Right renal cortex interstitium (tissue), 3 donors: ENCODE results near the gene CDHR1. TPM values are rescaled to one million over a fixed set of nuclear protein-coding genes. Genes with fewer than 3 reads are reported as not detected.

Experiments
- DNase-seq, 3 donors: peaks; one replicate each; pipeline ENCODE4 v3.0.0-alpha.2; 2013; ENCODE audit warnings: low read depth in 3 of 3, low spot score in 2 of 3
- polyA plus RNA-seq, 3 donors: library from polyadenylated mRNA; unstranded; fragments of 120-200 nt; gene quantifications; one replicate each; pipeline ENCODE4 v1.2.1, GENCODE V29; 2013; ENCODE audit not compliant: insufficient read length in 3 of 3

CDHR1 gene
- polyA plus RNA-seq, 3 donors: 0.53 to 0.72 (median 0.54) TPM

DNA sequence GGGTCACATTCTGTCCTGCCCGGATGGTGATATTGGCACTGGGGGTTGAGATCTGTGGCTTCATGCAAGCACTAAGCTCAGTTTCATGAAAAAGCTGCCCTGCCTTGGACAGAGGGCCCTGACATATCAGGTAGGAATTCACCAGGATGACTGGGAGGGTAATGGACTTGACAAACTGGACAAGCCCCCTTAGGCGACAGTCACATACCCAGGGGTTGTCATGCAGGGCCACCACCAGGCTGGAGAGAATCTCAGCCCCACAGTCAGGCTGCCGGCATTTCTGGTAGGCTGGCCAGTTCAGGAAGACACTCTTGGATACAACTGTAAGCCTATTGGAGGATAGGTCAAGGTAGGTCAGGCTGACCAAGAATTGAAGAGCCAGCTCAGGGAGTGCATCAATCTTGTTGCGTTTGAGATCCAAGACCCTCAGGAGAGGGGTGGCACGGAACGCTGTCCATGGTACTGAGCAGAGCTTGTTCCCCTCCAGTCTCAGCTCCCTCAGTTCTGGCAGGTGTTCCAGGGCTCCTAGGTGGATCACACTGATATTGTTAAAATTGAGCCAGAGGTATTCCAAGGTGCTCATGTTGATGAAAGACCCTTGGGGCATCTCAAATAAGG is 30.2 kb downstream of the CDHR1 start:
- peak in 2 of 3 donors; percentile 7 to 10 for DNase-seq

DNA sequence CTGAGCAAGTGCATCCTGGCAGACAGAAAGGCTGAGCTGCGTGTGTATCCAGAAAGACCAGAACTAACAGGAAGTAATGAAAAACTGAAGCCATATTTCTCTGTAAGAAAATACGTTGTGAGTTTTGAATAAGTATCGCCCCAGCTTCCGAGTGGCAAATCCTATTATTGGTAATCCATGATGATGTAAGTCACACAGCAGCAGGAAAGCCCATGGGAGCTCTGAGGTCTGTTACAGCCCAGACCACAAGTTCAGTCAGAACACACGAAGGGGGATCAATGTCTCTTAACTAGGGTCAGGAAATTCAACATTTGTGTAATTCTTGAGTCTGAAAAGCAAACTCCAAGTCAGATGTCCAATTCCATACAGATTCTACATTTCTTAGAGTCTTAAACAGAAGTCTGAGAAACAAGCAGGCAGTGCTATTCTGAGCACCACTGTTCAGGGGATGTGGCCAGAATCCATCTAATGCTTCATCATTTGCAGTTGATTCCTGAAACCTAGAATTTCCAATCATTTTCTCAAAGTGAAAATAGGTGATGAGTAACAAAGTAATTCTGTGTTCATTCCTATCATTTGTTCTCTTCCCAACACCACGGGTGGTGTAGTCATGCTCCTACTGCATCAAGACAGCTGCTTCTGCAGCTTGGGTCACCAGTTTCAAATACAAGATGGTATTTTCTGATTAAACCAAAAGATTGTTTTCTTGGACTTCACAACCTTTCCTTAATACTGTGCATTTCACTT is 31.3 kb downstream of the CDHR1 start, which contains the start of gene LRIT2:
Gene LRIT2, minus strand, starts transcription at position 118 of the 747 bp plus-strand sequence. Its CDS starts 24 bp downstream, at position 94.
- no peak for DNase-seq

DNA sequence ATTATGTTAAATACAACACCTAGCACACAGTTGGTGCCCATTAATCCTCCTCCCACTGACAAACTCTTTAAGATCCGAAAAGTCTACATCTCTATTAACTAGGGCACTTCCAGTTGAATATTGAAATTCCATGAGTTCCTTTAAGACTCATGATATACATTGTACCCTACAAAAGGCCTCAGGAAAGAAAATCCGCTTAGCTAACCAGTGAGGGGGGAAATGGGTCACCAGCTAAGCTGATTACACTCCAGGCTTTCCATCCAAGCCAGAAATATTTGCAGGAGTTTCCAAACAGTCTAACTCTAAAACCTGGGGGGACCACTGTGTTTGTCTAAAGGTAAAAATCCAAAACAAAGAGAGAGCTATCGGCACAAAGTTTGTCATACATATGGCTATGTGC is 32.3 kb downstream of the CDHR1 start:
- DNase-seq: no peak

DNA sequence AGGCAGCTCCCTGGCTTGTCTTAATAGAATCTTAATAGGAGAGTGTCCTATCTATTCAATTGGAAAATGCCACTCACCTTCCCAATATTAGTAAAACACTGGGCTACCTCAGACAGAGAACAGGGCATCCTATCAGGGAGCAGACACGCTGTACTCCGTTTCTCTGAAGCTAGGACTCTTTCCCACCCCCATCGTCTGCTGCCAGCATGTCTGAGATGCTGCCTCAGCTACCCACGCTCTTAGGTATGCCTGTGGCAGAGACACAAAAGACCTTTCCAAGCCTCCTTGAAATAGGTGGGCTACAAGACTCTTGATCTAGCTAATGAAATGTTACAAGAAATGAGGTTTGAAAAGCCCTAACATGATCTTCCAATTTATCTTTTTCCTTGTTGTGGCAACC is 33.5 kb downstream of the CDHR1 start:
- no peak for DNase-seq

DNA sequence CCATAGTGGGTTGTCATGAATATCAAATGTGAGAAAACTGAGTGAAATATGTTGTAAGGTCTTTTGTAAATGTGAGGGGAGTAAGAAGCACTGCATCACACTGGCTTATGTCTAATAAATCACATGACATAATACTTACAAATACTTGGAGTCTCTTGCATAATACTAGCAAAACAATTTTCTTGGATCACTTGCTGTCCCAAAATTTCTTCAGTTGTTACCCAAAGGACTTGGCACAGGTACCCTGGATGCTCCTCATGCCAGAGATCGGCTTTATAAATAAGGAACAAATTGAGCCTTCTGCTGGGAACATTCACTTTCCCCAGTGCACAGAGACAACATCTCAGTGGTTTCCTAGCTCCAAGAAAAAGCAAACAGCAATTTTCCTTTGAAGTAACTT is 36.0 kb downstream of the CDHR1 start:
- DNase-seq: no peak

DNA sequence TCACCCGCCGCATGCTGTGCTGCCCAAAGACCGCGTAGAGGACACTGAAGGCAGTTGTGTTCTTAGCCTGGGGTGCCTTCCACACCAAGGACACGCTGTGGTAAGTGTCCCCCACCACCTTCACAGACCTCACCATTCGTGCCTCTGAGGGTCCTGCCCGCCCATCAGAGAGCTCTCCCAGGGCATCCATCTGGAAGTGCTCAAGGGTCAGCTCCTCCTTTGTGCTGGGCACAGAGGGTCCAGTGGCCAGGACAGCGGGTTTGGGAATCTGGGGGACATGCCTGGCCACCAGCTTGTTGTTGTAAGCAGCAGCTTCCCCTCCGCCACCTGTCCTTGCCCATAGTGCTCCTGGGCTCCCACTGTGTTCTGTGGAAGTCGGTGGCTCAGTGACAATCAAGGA is 38.0 kb downstream of the CDHR1 start:
- DNase-seq: no peak

DNA sequence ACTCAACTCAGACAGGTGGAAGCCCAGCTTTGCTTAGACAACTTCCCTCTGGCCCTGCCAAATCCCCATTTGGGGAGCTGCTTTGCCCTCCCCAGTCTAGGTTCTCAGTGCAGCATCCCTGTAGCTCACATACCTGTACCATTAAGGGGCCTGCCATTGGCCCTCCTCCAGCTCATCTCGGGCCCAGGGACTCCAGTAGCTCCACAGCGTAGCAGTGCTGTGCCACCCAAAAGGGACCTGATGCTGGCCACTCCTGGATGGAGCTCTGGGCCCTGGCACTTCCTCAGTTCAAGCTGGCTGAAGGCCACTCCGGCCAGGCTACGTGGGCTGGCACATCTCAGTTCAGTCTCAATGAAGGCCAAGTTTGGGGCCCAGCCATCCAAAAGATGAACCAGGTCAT is 39.6 kb downstream of the CDHR1 start:
- DNase-seq: no peak

DNA sequence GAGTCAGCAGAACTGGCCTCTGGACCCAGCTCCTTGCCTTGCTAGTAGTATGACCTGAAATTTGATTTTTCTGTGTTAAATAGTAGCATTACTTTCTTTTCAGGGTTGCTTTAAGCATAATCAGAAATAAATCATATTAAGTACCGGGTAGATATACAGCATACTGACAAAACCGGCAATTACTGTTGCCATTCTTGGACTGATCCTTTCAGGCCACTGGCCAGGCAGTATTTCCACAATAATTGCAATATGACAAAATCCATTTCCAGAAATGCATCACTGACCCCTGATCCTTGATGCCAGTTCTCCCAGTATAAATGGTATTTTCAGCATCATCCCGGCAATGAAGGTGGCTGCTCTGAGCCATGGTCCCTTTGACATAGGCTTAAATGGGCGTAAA is 40.1 kb downstream of the CDHR1 start:
- no peak for DNase-seq

DNA sequence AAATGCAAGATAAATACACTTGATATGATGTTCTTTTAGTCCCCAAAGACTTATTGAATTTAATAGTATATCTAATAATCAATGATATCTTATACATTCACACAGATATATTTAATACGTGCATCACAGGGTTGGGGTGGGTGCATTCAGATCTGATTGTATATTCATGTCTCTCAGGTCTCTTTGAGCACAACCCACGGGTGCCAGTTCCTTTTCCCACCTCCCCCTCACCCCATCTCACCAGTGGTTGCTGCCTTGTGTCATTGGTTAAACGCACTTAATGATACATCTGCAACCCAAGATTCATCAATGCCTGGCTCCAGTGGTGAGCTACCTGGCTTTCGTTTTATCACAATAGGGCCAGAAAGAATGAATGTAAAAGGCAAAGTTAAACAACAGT is 40.8 kb downstream of the CDHR1 start:
- DNase-seq: no peak

DNA sequence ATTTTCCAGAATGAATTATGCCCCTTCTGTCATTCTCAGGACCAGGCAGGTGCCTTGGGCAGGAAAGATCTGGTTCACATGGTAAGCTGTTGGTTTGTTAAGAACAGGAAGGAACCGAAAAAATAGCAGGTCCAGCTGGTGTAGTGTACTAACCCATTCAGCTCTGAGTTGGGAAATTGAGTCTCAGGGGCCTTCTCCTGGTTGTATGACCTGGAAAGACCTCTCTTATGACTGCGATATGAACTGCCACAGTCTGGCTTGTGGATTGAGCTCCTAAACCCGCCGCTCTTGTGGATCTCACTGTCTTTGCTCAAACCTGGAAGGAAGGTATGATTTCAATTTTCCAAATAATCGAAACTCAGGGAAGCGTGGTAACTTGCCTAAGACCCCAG is 42.5 kb downstream of the CDHR1 start:
- no peak for DNase-seq

DNA sequence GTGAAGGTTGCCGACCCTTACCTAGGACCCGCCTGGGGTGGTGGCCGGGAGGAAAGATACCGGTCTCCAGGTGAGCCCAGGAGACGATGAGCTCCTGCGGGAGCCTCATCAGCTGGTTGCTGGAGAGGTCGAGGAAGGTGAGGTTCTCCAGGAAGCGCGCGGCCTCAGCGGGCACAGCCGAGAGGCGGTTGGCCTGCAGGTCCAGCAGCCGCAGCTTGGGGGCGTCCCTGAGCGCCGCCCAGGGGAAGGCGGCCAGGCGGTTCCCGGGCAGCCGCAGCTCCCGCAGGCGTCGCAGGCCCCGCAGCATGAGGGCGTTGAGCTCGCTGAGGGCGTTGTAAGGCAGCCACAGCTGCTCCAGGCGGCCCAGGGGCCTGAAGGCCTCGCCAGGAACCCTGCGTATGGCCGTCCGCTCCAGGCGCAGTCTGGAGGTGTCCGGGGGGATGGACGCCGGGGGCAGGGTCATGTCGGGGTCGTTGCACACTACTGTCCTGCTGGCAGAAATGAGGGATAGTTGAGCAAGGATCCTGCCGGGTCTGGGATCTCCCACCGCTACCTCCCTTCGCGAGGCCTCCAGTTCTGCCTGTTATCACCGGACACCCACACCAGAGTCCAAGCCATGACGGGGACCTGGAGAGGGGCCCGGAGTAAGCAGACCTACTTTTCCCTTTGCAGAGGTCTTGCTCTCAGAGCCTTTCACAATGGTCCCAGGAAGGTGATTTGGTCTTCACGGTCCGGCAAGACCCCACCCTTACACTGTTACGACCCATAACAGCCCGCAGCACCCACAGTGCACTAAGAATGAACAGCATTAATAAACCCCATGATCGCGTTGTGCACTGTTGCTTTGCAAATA is 43.1 kb downstream of the CDHR1 start:
- DNase-seq: no peak

DNA sequence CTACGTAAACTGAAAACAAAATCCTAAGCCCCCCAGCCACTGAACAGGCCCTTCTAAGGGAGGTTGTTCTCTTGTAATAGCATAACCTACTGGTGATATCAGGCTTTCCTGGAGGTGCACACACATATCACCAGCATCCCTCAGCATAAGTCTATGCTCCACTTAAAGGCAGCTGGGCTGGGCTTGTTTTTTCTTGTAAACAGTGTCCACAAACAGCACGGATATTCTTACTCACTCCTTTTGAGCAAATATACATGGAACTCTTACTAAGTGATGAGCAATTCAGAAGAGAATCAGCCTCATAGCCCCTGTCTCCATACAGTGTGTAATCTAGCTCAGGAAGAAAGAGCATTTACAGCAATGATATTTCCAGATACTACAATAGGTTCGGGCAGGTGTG is 44.6 kb downstream of the CDHR1 start:
- no peak for DNase-seq

DNA sequence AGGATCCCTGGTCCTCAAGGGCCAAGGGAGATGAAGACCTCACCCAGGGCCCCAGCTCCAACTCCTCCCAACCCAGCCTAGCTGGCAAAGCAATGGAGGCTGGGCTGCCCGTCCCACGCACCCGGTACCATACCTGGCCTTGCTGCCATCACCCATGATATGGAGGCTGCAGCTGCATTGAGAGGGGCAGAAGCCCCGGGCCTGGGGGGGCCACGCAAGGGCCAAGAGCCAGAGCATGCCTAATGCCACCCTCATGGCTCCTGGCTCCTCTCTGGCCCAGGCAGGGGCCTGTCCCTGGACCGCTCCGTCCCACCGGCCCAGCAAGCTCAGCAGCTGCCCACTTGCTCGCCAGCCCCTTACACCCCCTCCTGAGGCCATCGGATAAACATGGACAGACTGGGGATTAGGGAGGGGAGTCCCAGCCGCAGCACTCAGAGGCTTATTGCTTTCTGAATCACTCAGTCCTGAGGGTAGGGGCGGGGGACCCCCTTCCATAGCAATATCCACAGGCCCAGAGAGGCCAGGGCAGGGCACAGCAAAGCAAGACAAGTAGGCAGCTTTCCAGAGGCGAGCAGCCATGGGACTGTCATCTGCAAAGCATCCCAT is 47.0 kb downstream of the CDHR1 start, which contains the start of gene LRIT1:
Gene LRIT1, minus strand, starts transcription at position 362 of the 606 bp plus-strand sequence. Its CDS starts 107 bp downstream, at position 255.
- DNase-seq: no peak

DNA sequence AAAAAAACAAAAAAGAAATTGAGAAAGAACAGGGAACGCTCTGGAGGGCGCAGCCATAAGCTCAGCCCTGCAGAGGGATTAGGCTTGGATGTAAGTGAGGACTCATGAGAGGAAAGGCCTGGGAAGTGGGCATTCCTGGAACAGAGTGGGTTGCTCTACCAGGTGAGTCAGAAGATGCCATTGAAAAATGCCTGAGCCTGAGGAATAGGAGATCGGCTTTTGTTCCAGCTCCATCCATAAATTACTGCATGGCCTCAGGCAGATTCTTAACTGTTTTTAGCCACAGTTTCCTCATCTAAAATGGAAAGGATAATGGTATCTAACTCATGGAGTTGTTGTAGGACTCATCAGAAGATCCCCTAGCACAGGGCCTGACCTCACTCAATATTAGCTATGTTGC is 49.4 kb downstream of the CDHR1 start:
- DNase-seq: no peak

DNA sequence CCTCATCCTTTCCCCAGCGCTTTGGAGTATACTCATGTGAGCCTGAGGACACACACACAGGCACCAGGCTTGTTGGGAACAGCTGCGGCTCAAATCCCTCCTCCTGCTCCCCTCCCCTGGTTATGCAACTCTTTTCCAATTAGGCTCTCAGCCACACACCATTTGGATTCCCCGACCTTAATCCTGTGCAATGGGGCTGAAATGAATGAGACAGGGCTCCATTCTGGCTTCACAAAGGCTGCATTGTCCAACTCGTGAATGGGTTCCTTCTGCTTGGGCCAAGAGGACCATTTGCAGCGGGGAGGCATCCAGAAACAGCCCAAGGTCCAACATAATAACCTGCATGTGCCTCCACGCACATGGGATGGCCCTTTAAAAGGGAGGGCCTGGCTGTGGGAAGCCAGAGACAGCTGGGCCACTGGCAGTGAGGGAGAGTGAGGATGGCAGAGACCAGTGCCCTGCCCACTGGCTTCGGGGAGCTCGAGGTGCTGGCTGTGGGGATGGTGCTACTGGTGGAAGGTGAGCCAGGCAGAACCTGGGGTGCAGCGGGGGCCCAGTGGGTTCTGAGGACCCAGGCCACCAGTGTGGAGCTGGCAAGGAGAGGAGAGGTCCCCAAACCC is 50.4 kb downstream of the CDHR1 start, which contains the start of gene RGR:
Gene RGR, plus strand, starts transcription at position 403 of the 620 bp plus-strand sequence. Its CDS starts 38 bp downstream, at position 441.
- no peak for DNase-seq

DNA sequence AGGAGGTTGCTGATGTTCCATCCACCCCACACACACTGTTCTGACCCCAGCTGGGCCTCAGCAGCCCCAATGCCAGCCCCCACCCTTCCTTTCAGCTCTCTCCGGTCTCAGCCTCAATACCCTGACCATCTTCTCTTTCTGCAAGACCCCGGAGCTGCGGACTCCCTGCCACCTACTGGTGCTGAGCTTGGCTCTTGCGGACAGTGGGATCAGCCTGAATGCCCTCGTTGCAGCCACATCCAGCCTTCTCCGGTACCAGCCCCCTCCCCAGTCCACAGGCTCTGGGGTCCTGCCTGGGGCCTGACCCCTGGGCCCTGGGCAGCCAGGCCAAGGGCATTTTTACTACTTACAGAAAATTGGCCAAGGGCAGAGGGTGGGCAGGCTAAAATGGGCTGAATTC is 53.2 kb downstream of the CDHR1 start:
- no peak for DNase-seq

DNA sequence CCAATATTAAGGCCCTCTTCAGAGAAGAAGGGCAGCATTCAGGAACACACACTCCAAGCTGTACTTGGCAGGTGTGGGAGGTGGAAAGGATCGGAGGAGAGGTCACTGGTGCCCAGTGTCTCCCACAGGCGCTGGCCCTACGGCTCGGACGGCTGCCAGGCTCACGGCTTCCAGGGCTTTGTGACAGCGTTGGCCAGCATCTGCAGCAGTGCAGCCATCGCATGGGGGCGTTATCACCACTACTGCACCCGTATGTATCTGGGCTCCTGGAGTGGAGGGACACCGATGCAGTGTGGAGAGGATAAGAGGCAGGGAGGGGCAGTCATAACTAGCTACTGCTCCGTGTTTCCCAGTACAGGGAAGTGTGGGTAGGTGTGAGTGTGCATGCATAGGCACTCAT is 54.5 kb downstream of the CDHR1 start:
- no peak for DNase-seq

DNA sequence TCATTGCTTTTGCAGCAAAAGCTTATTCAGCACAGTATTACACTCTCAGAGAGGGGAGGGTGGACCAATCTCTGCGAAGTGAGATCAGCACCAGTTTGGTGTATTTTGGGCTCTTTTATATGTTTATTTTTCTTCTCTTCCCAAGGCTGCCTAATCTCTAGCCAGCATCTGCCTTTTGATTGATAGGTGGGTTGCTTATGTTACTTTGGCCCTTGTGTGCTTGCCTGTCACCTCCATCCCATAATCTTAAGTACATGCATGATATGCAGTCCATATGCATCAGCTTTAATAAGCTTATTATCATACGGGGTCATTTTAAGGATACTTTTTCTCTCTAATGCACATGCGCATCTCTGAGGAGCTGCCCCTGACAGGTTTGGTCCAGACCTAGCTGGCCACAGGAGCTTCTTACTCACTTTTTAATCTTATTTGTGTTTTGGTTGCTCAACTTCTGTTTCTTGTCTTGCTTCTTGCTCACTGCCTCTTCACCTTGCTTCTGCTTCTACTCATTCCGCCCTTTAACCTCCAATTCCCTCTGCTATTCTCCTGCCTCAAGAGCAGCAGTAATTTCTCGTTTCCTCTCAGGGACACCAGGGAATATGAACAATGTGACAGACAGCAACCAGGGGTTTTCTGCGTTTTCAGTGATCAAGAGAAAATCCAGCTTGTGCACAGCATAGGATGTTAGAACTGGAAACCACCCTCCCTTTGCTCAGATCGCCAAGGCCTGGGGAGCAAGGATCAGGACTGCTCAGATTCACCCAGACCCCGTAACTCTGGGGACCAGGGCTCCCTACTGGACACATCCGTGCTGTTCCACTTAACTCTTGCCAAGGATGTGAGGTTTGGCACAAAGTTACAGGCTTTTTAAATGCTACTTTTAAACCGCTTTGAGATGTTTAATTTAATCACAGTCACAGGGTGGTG is 60.5 kb downstream of the CDHR1 start:
- no peak for DNase-seq
